Fibroblast of pulmonary artery (primary cell): ENCODE data around the gene NPEPL1.
"Not testable (repeated sequence)": the region's sequence is repeated elsewhere in the genome, so short reads cannot be mapped to it uniquely, and the experiment has no call there.

Source experiments
- DNase-seq: peaks from one replicate; pipeline ENCODE4 v3.0.0-alpha.2; 2010; ENCODE audit warnings: low read depth
- H3K4me3 ChIP-seq: replicated peaks from 2 replicates; pipeline ENCODE4 v1.5.1; 2011; ENCODE audit warnings: low read depth, mild to moderate bottlenecking, control low read depth, low read length, moderate library complexity
- CTCF ChIP-seq: IDR thresholded peaks from 2 replicates; pipeline ENCODE4 v1.5.1; 2011; ENCODE audit warnings: mild to moderate bottlenecking, control low read depth, low read length, inconsistent platforms; ENCODE audit errors: missing control alignments

Gene NPEPL1

GRCh38 chr20:58755766-58756449 is 63.3 kb downstream of the NPEPL1 start:
- no peak overlapping the region for H3K4me3 ChIP-seq
- TF ChIP-seq CTCF, result no peak
- DNase-seq, result no peak

GRCh38 chr20:58756450-58756775 is 63.8 kb downstream of the NPEPL1 start:
- H3K4me3 ChIP-seq, result no peak overlapping the region
- no peak for TF ChIP-seq CTCF
- DNase-seq, result no peak

GRCh38 chr20:58757647-58758046 is 65.0 kb downstream of the NPEPL1 start:
- DNase-seq, result not testable (repeated sequence)

GRCh38 chr20:58759947-58760346 is 67.3 kb downstream of the NPEPL1 start:
- H3K4me3 ChIP-seq, result no peak overlapping the region
- TF ChIP-seq CTCF, result no peak
- DNase-seq, result no peak

More at GRCh38 chr20:58757647-58758046, 65.0 kb downstream of the NPEPL1 start:
- not testable (repeated sequence) for H3K4me3 ChIP-seq

GRCh38 chr20:58760856-58761255 is 68.3 kb downstream of the NPEPL1 start:
- no peak overlapping the region for H3K4me3 ChIP-seq
- no peak for DNase-seq
- TF ChIP-seq CTCF, result no peak

- no peak for DNase-seq
- H3K4me3 ChIP-seq, result no peak overlapping the region
- TF ChIP-seq CTCF, result no peak
Measured at GRCh38 chr20:58762120-58762519, 69.5 kb downstream of the NPEPL1 start.

- no peak for DNase-seq
- no peak overlapping the region for H3K4me3 ChIP-seq
- no peak for TF ChIP-seq CTCF
Measured at GRCh38 chr20:58763076-58763475, 70.5 kb downstream of the NPEPL1 start.
